Activated naive CD4-positive, alpha-beta T cell treated with anti-CD3 and anti-CD28 coated beads, Interleukin-2, amount 50 U/mL, for 72 hours (primary cell): ENCODE data around the gene KCNJ6. TPM values are rescaled to one million over a fixed set of nuclear protein-coding genes. Genes with fewer than 3 reads are reported as not detected.
"Not testable (repeated sequence)": the region's sequence is repeated elsewhere in the genome, so short reads cannot be mapped to it uniquely, and the experiment has no call there.

Experiments
- ATAC-seq, 2 donors: fragments of 150-1000 bp; cut with Tn5 transposase; 2 replicates each; pipeline ENCODE4 v1.10.0; 2021; ENCODE audit warnings: mild to moderate bottlenecking in 2 of 2, moderate library complexity in 2 of 2
- DNase-seq, 2 donors: peaks; one replicate each; pipeline ENCODE4 v3.0.0; 2021 to 2022; ENCODE audit warnings: low spot score in 2 of 2
- H3K27ac Mint-ChIP-seq, 2 donors: one replicate each; pipeline ENCODE4 v1.8.0; 2022; ENCODE audit warnings: mild to moderate bottlenecking in 2 of 2, mixed read lengths in 2 of 2
- H3K36me3 Mint-ChIP-seq, 2 donors: one replicate each; pipeline ENCODE4 v1.8.0; 2022; ENCODE audit warnings: mixed read lengths in 2 of 2
- H3K9me3 Mint-ChIP-seq, 2 donors: one replicate each; pipeline ENCODE4 v1.8.0; 2022; ENCODE audit warnings: mixed read lengths in 2 of 2
- total RNA-seq, 2 donors: library from RNA; stranded (reverse); gene quantifications; one replicate each; pipeline ENCODE4 v1.2.3, GENCODE V29; 2022

Gene KCNJ6
- total RNA-seq, 2 donors from 2014 or later, result not detected

DNA sequence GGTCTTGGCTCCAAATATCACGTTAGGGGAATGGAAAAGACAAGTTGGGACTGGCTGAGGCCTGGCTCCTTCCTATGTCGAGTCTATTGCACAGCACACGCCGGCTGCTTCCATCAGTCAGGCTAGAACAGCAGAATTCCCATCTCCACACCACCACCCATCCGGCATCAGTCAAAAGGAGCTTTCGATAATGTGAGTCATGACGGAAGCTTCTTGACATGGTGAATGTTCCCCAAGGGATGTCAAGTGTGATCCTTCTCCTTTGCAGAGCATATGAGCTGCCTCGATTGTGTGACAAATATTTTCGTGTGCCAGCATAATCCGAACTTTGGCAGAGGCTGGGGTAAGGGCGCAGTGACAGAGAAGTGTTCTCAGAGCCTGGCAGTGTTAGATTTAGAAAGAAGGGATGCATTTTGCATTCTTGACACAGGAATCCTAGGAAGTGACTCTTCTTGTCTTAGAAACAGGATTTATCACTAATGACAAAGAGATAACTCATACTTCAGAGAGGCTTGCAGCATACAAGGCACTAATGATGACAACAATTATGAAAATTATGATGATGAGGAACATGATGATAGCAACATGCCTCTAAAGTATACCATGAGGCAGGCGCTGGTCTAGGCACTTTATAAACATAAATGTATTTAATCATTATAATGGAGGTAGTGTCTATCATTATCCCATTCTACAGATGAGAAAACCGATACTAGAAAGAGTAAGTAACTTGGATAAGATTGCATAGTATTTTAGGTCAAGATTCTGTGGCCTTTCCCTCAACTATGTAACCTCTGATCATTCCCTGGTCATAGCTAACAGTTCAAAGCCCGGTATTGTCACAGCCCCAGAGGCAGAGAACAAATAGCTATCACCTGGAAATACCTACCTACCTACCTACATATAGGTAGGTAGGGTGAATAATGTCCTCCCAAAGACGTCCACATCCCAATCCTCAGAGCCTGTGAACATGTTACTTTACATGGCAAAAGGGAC is 135.0 kb downstream of the KCNJ6 start:
- ATAC-seq (no peak), DNase-seq (no peak)
- Mint-ChIP-seq H3K36me3 (no peaks in the 10 kb centered on the region), H3K9me3 (peaks cover 0 to 10% of the 10 kb centered on the region in 2 donors), H3K27ac (no peak overlapping the region)

DNA sequence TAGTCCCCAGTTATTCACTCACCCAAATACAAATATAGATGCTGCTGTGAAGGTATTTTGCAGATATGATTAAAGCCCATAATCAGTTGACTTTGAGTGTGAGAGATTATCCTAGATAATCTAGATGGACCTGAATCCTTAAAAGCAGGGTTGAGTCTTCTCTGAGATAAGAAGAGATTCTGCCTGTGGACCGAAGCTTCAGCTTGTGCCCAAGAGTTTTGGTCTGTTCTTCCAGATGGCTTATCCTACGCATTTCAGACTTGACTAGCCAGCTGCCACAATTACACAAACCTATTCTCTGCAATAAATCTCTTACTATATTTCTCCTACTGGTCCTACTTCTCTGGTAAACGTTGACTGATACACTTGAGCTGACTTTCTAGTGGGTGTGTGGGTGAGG is 145.1 kb downstream of the KCNJ6 start:
- Mint-ChIP-seq H3K9me3 (no peaks in the 10 kb centered on the region), H3K27ac (no peak overlapping the region), H3K36me3 (no peaks in the 10 kb centered on the region)
- ATAC-seq (no peak), DNase-seq (no peak)

GRCh38 chr21:37770461-37770860 is 145.8 kb downstream of the KCNJ6 start:
- ATAC-seq (no peak), DNase-seq (no peak)
- Mint-ChIP-seq H3K9me3 (no peaks in the 10 kb centered on the region), H3K27ac (no peak overlapping the region), H3K36me3 (no peaks in the 10 kb centered on the region)

DNA sequence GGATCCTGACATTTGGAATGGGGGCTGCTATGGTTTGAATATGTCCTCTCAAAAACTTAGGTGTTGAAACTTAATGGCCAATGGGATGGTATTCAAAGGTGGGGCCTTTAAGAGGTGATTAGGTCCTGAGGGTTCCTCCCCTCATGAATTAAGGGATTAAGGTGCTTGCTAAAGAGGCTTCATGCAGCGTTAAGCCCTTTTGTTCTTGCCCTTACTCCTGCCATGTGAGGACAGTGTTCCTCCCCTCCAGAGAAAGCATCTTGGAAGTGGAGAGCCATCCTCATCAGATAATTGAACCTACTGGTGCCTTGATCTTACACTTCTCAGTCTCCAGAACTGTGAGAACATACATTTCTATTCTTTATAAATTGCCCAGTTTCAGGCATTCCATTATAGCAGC is 146.6 kb downstream of the KCNJ6 start:
- no peaks in the 10 kb centered on the region for H3K9me3 Mint-ChIP-seq
- ATAC-seq (no peak), DNase-seq (no peak)
- H3K36me3 Mint-ChIP-seq, result no peaks in the 10 kb centered on the region
- no peak overlapping the region for H3K27ac Mint-ChIP-seq

DNA sequence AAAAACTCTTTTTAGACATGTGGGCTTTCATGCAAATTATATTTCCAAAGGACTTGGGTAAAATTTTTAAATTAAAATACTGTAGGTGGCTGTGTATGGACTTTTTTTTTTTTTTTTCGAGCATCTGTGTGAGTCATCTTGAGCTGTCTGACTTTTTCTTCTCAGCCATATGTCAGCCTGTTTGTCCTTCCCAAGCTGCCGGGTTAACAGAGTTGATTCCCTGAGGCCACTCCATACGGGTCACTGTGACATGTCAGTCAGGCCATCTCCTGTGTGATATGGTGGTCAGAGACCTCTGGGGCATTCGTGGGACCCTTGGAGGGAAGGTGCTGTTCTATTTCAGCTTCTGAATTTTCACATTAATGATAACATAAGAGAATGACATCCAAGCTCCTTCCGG is 148.3 kb downstream of the KCNJ6 start:
- Mint-ChIP-seq H3K36me3 (no peaks in the 10 kb centered on the region), H3K27ac (no peak overlapping the region), H3K9me3 (no peaks in the 10 kb centered on the region)
- ATAC-seq (no peak), DNase-seq (no peak)

DNA sequence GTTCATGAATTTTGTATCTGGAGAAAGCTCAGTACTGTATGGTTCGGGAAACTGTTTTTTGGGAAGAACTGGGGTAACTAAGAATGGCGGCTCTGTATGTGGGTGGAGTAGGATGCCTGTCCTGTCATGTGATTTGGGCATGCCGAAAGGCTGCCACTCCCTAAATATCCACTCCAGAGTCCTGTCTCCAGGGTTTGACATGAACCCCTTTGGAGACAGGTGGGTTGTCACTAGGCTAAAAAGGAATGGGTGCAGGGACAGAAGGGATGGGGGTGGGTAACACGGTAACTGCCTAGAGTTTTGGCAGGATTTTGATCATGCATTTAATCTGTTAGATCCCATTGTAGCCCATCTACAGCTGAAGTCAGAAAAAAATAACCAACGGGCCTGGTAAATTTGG is 150.1 kb downstream of the KCNJ6 start:
- no peak for DNase-seq
- ATAC-seq, result no peak
- H3K36me3 Mint-ChIP-seq, result no peaks in the 10 kb centered on the region
- H3K9me3 Mint-ChIP-seq, result no peaks in the 10 kb centered on the region
- no peak overlapping the region for H3K27ac Mint-ChIP-seq

DNA sequence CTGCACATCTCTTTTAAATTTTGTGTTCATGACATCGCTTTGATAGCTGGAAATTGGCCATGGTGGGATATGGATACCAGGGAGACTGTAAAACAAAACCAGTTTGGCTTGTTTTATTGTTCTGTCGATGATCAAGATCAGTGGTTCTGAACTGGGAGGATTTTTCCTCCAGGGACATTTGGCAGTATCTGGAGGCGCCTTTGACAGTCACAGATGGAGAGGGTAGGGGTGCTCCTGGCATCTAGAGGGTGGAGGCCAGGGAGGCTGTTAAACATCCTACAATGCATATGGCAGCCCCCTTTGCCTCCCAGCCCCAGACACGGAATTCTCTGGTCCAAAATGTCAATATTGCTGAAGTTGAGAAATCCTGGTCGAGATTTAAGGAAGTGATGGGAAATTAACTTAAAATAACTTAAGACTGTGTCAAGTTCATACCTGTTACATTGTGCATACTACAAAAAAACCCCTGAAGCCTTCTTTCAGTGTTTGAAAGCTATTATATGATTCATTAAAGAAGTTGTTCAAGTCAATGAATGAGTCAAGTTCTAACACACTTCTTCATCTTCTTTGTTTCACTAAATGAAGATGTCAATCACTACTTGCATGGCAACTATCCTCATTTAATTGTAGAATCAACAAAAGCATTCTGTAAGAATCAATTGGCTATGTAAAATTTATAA is 150.9 kb downstream of the KCNJ6 start:
- Mint-ChIP-seq H3K36me3 (no peaks in the 10 kb centered on the region), H3K9me3 (no peaks in the 10 kb centered on the region), H3K27ac (no peak overlapping the region)
- ATAC-seq, result peak in 1 of 2 donors; percentile 64
- DNase-seq, result no peak

DNA sequence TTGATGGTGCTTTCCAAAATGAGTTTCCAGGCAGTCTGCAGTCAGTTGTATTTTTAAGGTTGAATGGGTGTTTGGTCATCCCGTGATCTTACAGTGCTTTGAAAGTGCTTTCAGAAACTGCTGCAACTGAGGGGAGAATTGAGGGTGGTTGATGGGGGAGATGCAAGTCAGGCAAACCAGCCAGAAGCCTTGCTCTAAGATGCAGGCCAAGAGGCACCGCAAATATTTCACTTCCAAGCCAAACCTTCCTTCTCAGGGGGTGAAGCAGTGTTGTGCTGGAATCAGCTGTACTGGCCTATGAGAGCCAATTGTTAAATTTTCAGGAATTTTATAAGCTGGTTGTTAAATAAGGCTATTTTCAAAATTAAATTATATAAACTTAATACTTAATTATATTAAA is 151.6 kb downstream of the KCNJ6 start:
- ATAC-seq (no peak), DNase-seq (no peak)
- Mint-ChIP-seq H3K27ac (no peak overlapping the region), H3K36me3 (no peaks in the 10 kb centered on the region), H3K9me3 (no peaks in the 10 kb centered on the region)

GRCh38 chr21:37763298-37763697 is 153.0 kb downstream of the KCNJ6 start:
- no peak for ATAC-seq
- H3K27ac Mint-ChIP-seq, result no peak overlapping the region

DNA sequence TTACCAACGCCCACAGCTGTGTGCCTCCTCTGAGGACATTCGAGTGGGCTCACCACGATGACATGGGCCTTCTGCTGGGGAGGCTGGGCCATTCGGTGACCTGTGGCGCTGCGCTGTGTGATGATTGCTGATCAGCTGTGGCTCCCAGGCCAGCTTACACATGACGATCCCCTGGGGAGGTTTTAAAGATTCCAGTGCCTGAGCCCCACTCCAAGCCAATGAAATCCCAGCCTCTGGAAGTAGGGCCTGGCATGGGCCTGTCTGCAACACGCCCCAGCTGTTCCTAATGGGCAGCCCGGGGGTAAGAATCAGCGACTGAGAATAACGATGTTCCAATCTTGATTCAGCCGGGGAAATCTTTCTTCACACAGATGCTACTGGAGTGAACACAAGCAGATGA is 153.7 kb downstream of the KCNJ6 start:
- no peak overlapping the region for H3K27ac Mint-ChIP-seq
- no peak for DNase-seq

More at GRCh38 chr21:37763298-37763697, 153.0 kb downstream of the KCNJ6 start:
- no peak for DNase-seq
- H3K9me3 Mint-ChIP-seq, result no peaks in the 10 kb centered on the region
- H3K36me3 Mint-ChIP-seq, result no peaks in the 10 kb centered on the region

DNA sequence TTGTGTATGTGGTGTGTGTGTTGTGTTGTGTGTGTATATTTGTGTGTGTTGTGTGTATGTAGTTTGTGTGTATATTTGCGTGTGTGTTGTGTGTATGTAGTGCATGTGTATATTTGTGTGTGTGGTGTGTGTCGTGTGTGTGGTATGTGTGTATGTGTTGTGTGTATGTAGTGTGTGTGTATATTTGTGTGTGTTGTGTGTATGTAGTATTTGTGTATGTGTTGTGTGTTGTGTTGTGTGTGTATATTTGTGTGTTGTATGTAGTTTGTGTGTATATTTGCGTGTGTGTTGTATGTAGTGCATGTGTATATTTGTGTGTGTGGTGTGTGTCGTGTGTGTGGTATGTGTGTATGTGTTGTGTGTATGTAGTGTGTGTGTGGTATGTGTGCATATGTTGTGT is 154.9 kb downstream of the KCNJ6 start:
- not testable (repeated sequence) for H3K27ac Mint-ChIP-seq, H3K9me3 Mint-ChIP-seq, ATAC-seq, DNase-seq, H3K36me3 Mint-ChIP-seq

More for the DNA sequence above, 153.7 kb downstream of the KCNJ6 start:
- H3K9me3 Mint-ChIP-seq, result no peaks in the 10 kb centered on the region
- no peak for ATAC-seq
- no peaks in the 10 kb centered on the region for H3K36me3 Mint-ChIP-seq

DNA sequence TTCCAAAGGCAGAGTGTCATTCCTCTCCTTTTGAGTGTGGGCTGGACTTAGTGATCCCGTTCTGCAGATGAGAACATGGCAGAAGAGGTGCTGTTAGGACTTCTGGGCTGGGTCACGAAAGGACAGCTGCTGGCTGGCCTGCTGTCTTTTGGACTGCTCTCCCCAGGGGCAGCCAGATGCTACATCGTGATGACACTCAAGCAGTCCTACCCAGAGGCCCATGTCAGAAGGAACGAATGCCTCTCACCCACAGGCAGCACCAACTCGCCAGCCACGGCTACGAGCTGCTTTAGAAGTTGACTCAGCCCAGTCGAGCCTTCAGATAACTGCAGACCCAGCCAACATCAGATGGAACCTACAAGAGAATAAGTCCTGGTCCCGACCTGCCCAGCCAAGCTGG is 156.5 kb downstream of the KCNJ6 start:
- no peak overlapping the region for H3K27ac Mint-ChIP-seq
- no peak for DNase-seq
- no peak for ATAC-seq
- no peaks in the 10 kb centered on the region for H3K9me3 Mint-ChIP-seq
- no peaks in the 10 kb centered on the region for H3K36me3 Mint-ChIP-seq

GRCh38 chr21:37758982-37759381 is 157.3 kb downstream of the KCNJ6 start:
- no peaks in the 10 kb centered on the region for H3K9me3 Mint-ChIP-seq
- DNase-seq, result peak in 1 of 2 donors; percentile 16
- ATAC-seq, result peak in 1 of 2 donors; percentile 48
- no peak overlapping the region for H3K27ac Mint-ChIP-seq
- no peaks in the 10 kb centered on the region for H3K36me3 Mint-ChIP-seq

DNA sequence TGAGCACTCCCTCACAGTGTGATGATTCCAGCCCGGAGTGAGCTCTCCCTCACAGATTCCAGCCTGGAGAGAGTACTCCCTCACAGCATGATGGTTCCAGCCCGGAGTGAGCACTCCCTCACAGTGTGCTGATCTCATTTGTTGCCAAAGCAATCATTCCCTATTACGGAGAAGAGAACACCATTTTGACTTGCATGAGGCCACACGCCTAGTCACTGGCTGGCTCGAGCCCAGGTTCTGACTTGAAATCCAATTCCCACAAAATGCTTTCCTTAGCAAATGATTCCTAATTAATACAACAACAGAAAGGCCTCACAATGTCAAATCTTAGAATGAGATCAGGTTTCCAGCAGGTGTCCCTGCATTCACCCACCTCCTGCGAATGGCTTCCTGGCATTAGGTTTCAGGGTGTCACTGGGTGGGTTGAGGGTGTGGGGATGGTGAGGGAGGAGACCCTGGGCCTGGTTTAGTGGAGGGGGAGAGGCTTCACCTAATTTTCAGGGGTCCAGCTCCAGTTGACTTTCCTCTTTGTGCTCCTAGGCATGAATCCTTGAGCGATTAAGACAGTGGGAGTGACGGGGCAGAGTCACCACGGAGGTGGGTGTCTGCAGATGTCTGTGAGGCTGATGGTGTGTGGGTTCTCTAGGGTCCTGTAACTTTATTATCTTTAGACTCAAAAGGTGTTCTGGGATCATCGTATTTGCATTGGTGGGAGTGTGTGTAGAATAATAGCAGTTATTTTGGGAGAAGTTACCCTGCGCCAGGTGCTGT is 158.5 kb downstream of the KCNJ6 start:
- Mint-ChIP-seq H3K27ac (no peak overlapping the region), H3K9me3 (no peaks in the 10 kb centered on the region), H3K36me3 (no peaks in the 10 kb centered on the region)
- DNase-seq (no peak), ATAC-seq (no peak)

- ATAC-seq (no peak), DNase-seq (no peak)
- H3K27ac Mint-ChIP-seq, result no peak overlapping the region
- H3K36me3 Mint-ChIP-seq, result no peaks in the 10 kb centered on the region
- no peaks in the 10 kb centered on the region for H3K9me3 Mint-ChIP-seq
Observed at GRCh38 chr21:37753122-37753599, 163.1 kb downstream of the KCNJ6 start.

GRCh38 chr21:37751268-37751975 is 164.8 kb downstream of the KCNJ6 start:
- no peaks in the 10 kb centered on the region for H3K36me3 Mint-ChIP-seq

More at GRCh38 chr21:37751268-37751975, 164.8 kb downstream of the KCNJ6 start:
- no peak for DNase-seq
- H3K9me3 Mint-ChIP-seq, result no peaks in the 10 kb centered on the region
- H3K27ac Mint-ChIP-seq, result no peak overlapping the region
- no peak for ATAC-seq
